CD4-positive, alpha-beta T cell (primary cell): ENCODE measurements around the gene MARCHF9. TPM values are rescaled to one million over a fixed set of nuclear protein-coding genes. Genes with fewer than 3 reads are reported as not detected.

Experiments
- ATAC-seq: fragments of 200-7000 bp; cut with Tn5 transposase; one replicate; pipeline ENCODE4 v1.10.0; 2022; ENCODE audit warnings: mild to moderate bottlenecking; ENCODE audit not compliant: poor library complexity
- CTCF ChIA-PET: fragments of 350-600 bp; sonication (Branson Sonifier 250); formaldehyde crosslinking; loops from one replicate; lab custom pipeline; 2021; ENCODE audit warnings: antibody characterized with exemption, inconsistent platforms; lab: Charles Lee
- POLR2A ChIA-PET: fragments of 350-600 bp; sonication (Branson Sonifier 250); formaldehyde crosslinking; loops from one replicate; lab custom pipeline; 2021; ENCODE audit warnings: antibody characterized with exemption, inconsistent platforms; lab: Charles Lee
- DNase-seq, 14 experiments: peaks; one replicate each; pipeline ENCODE4 v3.0.0-alpha.2; 2013 to 2020; ENCODE audit warnings: mixed read lengths in 2 of 14
- H3K27ac ChIP-seq, 2 donors: one replicate each; pipeline versions ENCODE4 v1.5.1 to v1.7.0; 2013; ENCODE audit warnings: low read length in 2 of 2, low read depth in 1 of 2, mild to moderate bottlenecking in 1 of 2
- H3K27me3 ChIP-seq, 2 experiments: 1 replicate in 1 of 2; 2 replicates in 1 of 2; pipeline versions ENCODE4 v1.6.1 to v1.7.0; 2013; ENCODE audit warnings: low read length in 2 of 2, control low read depth in 1 of 2, mild to moderate bottlenecking in 1 of 2, moderate library complexity in 1 of 2; ENCODE audit not compliant: insufficient read depth in 2 of 2, control insufficient read depth in 1 of 2
- H3K36me3 ChIP-seq: one replicate; pipeline ENCODE4 v1.6.1; 2013; ENCODE audit warnings: low read length, control low read depth; ENCODE audit not compliant: insufficient read depth
- H3K4me1 ChIP-seq: one replicate; pipeline ENCODE4 v1.6.1; 2013; ENCODE audit warnings: low read length, control low read depth; ENCODE audit not compliant: insufficient read depth
- H3K4me3 ChIP-seq: one replicate; pipeline ENCODE4 v1.5.1; 2013; ENCODE audit warnings: mild to moderate bottlenecking, low read length, moderate library complexity
- H3K9me3 ChIP-seq, 2 experiments: 1 replicate in 1 of 2; 2 replicates in 1 of 2; pipeline versions ENCODE4 v1.6.1 to v1.7.0; 2013; ENCODE audit warnings: low read length in 2 of 2, mild to moderate bottlenecking in 2 of 2, control low read depth in 1 of 2, moderate library complexity in 1 of 2; ENCODE audit not compliant: control insufficient read depth in 1 of 2, insufficient read depth in 1 of 2
- H3K27ac Mint-ChIP-seq: one replicate; pipeline ENCODE4 v1.8.0; 2020; ENCODE audit warnings: mixed read lengths
- H3K27me3 Mint-ChIP-seq: one replicate; pipeline ENCODE4 v1.8.0; 2021; ENCODE audit warnings: mixed read lengths
- H3K36me3 Mint-ChIP-seq: one replicate; pipeline ENCODE4 v1.8.0; 2021; ENCODE audit warnings: low read depth, mixed read lengths
- H3K4me1 Mint-ChIP-seq: one replicate; pipeline ENCODE4 v1.8.0; 2021; ENCODE audit warnings: low read depth, mixed read lengths
- H3K4me3 Mint-ChIP-seq: one replicate; pipeline ENCODE4 v1.8.0; 2020; ENCODE audit warnings: mild to moderate bottlenecking, mixed read lengths
- H3K9me3 Mint-ChIP-seq: one replicate; pipeline ENCODE4 v1.8.0; 2020; ENCODE audit warnings: mixed read lengths
- intact Hi-C, 2 experiments: fragments of 100-400 bp; cut with DNase I in 1 of 2; cut with micrococcal nuclease in 1 of 2; formaldehyde crosslinking; loops; one replicate each; pipeline versions ENCODE4 v1.15.1 to v1.9.0; 2023 to 2025; cut with DNase I, micrococcal nuclease
- total RNA-seq, 174 experiments: library from RNA in 2 of 174; stranded (reverse) in 2 of 174; gene quantifications; one replicate each; pipeline ENCODE4 v1.2.3 and lab custom pipeline; 2021 to 2026
- TF ChIP-seq, protein P1 (sequence below): fragments of 200-600 bp; IDR thresholded peaks from one replicate; pipeline ENCODE4 v1.8.0; 2022; ENCODE audit warnings: antibody characterized with exemption, mild to moderate bottlenecking

Gene MARCHF9
- total RNA-seq, 2 experiments from 2014 or later = 39.9 to 40.8 TPM

DNA sequence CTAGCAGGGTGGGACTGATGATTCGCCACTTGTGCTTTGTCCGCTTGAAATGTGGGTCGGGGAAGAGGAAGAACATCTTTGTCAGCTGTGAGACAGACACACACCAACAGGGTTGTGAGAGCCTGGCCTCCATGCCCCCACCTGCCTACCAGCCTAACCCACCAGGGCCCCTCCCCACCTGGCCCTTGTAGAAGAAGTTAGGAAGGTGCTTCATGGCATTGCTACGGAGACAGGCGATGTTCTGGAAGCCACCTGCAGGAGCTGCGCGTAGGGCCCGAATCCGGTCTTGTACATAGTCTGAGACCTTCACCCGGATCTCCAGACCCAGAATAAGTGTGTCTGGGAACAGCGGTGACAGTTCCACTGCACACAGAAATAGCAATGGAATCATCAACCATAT lies 14.7 kb downstream of the MARCHF9 start:
- H3K4me1 ChIP-seq = peaks cover 53% of the 10 kb centered on the region
- no peak overlapping the region for H3K4me3 ChIP-seq
- CTCF ChIA-PET = no interaction called here
- TF ChIP-seq, protein P1, sequence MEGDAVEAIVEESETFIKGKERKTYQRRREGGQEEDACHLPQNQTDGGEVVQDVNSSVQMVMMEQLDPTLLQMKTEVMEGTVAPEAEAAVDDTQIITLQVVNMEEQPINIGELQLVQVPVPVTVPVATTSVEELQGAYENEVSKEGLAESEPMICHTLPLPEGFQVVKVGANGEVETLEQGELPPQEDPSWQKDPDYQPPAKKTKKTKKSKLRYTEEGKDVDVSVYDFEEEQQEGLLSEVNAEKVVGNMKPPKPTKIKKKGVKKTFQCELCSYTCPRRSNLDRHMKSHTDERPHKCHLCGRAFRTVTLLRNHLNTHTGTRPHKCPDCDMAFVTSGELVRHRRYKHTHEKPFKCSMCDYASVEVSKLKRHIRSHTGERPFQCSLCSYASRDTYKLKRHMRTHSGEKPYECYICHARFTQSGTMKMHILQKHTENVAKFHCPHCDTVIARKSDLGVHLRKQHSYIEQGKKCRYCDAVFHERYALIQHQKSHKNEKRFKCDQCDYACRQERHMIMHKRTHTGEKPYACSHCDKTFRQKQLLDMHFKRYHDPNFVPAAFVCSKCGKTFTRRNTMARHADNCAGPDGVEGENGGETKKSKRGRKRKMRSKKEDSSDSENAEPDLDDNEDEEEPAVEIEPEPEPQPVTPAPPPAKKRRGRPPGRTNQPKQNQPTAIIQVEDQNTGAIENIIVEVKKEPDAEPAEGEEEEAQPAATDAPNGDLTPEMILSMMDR = no peak
- Mint-ChIP-seq H3K36me3 (peaks cover 23% of the 10 kb centered on the region), H3K9me3 (no peaks in the 10 kb centered on the region), H3K27ac (peak overlapping the region; percentile 6), H3K4me3 (peak overlapping the region; percentile 47), H3K4me1 (peaks cover 37% of the 10 kb centered on the region), H3K27me3 (peaks cover 18% of the 10 kb centered on the region)
- intact Hi-C loops = no loop called here
- H3K27ac ChIP-seq = no peak overlapping the region
- peaks cover 9% of the 10 kb centered on the region for H3K36me3 ChIP-seq
- DNase-seq (no peak), ATAC-seq (no peak)
- POLR2A ChIA-PET = no interaction called here
- H3K9me3 ChIP-seq = peaks cover 0 to 10% of the 10 kb centered on the region in 2 experiments
- H3K27me3 ChIP-seq = peaks cover 23 to 26% of the 10 kb centered on the region in 2 experiments

DNA sequence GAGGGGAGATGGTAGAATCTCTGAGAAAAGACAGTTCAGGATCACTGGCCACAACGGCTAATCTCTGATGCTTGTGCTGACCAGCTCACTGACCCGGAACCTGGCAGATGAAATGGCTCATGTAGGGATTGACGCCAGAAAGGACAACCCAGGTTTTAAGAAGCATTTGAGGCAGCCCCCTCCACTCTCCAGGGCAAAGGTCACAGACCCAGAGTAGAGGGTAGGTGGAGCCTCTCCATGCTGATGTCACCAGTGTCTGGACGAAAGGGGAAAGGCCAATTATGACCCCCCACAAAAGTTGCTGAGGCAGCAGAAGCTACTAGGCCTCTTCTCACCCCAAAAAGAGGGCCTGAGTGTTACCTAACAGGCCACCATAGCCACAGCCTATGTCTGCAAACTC lies 15.8 kb downstream of the MARCHF9 start:
- ChIA-PET CTCF (interaction anchor here (0.8 to 2.3 kb wide), 2 partner anchors 12 to 14 kb away, joined by 3 to 9 read pairs; no protein-coding TSS in a partner anchor), POLR2A (no interaction called here)
- TF ChIP-seq, protein P1 = no peak
- peaks cover 23% of the 10 kb centered on the region for H3K36me3 Mint-ChIP-seq
- peak overlapping the region; percentile 93 for H3K27ac Mint-ChIP-seq
- Histone ChIP-seq H3K27ac (no peak overlapping the region), H3K9me3 (peaks cover 0 to 9% of the 10 kb centered on the region in 2 experiments), H3K4me1 (peaks cover 41% of the 10 kb centered on the region), H3K36me3 (peaks cover 9% of the 10 kb centered on the region), H3K4me3 (no peak overlapping the region), H3K27me3 (peaks cover 12 to 20% of the 10 kb centered on the region in 2 experiments)
- H3K4me3 Mint-ChIP-seq = no peak overlapping the region
- no peak for DNase-seq
- peaks cover 25% of the 10 kb centered on the region for H3K4me1 Mint-ChIP-seq
- ATAC-seq = no peak
- H3K27me3 Mint-ChIP-seq = peaks cover 9% of the 10 kb centered on the region
- H3K9me3 Mint-ChIP-seq = no peaks in the 10 kb centered on the region
- intact Hi-C loops = loop anchor here (1.0 to 5.0 kb wide), 3 partner anchors 14 to 77 kb away; partner anchors contain the start of gene CTDSP2 (in 1 of the 2)

DNA sequence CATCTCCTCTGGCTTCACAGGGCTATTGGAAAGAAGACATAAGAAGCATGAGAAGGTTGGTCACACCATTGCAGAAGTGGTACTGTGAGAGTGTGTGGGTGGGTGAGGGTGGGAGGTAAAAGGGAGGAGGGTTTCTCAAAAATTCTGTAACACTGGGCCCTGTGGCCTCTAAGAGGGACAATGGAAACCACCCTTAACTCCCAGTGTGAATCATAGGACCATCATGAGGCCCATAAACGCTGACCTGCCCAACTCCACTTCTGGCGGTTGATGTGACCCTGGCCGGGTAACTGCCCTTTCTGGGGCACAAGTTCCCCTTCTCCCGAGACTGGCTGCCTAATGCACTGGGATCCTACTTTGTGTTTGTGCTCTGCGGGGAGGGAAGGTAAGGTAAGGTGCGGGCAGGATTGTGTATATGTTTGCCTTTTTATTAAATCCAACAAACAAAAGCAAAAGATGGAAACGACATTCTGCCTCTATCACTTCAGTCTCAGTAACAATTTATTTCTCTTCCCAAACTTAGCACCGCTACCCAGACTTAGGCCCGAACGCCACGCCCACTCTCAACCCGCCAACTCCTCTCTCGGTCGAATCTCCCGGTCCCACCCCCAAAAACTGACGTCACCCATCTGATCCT lies 16.5 kb downstream of the MARCHF9 start:
- Mint-ChIP-seq H3K4me1 (peaks cover 21% of the 10 kb centered on the region), H3K9me3 (no peaks in the 10 kb centered on the region), H3K36me3 (peaks cover 23% of the 10 kb centered on the region), H3K27ac (peak overlapping the region; percentile 93), H3K27me3 (peaks cover 5% of the 10 kb centered on the region), H3K4me3 (peak overlapping the region; percentile 94)
- DNase-seq (peak; percentile 44 to 93 (median 74)), ATAC-seq (peak; percentile 62)
- Histone ChIP-seq H3K27ac (peak overlapping the region; percentile 79 to 85), H3K4me1 (peaks cover 35% of the 10 kb centered on the region), H3K36me3 (peaks cover 9% of the 10 kb centered on the region), H3K4me3 (peak overlapping the region; percentile 63), H3K27me3 (peaks cover 5 to 14% of the 10 kb centered on the region in 2 experiments), H3K9me3 (peaks cover 0 to 6% of the 10 kb centered on the region in 2 experiments)
- intact Hi-C loops = loop anchor here (1.0 to 5.0 kb wide), 3 partner anchors 15 to 76 kb away; partner anchors contain the start of gene CTDSP2 (in 1 of the 2)
- TF ChIP-seq, protein P1 = no peak
- POLR2A ChIA-PET = interaction anchor here (1.0 to 1.5 kb wide), 6 partner anchors 10 to 165 kb away, joined by 3 to 15 read pairs (median 6); no protein-coding TSS in a partner anchor
- CTCF ChIA-PET = interaction anchor here (1.3 to 2.3 kb wide), 2 partner anchors 12 to 15 kb away, joined by 6 to 9 read pairs; no protein-coding TSS in a partner anchor
